ENCODE measurements around the gene CCDC183. TPM values are rescaled to one million over a fixed set of nuclear protein-coding genes. Genes with fewer than 3 reads are reported as not detected.

Gene CCDC183
- total RNA-seq, 1 donor from 2014 or later, result 0.06 TPM

DNA sequence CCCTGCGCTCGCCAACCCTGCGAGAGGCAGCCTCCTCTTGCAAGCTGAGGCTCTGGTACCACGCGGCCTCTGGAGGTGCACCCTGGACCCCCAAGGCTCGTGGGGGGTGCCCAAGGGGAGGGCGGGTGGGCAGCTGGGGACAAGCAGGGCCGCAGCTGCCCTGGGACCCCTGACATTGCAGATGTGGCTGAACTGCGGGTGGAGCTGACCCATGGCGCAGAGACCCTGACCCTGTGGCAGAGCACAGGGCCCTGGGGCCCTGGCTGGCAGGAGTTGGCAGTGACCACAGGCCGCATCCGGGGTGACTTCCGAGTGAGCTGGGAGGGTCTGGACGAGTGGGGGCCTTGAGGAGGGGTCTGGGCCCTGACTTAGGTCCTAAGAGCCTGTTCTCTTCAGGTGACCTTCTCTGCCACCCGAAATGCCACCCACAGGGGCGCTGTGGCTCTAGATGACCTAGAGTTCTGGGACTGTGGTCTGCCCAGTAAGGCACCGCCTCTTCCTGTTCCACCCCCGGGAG lies 57.5 kb downstream of the CCDC183 start:
- DNase-seq (ENCODE audit: low read depth), result no peak
- TF ChIP-seq, protein P1, sequence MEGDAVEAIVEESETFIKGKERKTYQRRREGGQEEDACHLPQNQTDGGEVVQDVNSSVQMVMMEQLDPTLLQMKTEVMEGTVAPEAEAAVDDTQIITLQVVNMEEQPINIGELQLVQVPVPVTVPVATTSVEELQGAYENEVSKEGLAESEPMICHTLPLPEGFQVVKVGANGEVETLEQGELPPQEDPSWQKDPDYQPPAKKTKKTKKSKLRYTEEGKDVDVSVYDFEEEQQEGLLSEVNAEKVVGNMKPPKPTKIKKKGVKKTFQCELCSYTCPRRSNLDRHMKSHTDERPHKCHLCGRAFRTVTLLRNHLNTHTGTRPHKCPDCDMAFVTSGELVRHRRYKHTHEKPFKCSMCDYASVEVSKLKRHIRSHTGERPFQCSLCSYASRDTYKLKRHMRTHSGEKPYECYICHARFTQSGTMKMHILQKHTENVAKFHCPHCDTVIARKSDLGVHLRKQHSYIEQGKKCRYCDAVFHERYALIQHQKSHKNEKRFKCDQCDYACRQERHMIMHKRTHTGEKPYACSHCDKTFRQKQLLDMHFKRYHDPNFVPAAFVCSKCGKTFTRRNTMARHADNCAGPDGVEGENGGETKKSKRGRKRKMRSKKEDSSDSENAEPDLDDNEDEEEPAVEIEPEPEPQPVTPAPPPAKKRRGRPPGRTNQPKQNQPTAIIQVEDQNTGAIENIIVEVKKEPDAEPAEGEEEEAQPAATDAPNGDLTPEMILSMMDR (conservative IDR thresholded peaks at IDR 0.05; ENCODE audit: low read depth, low read length), result no peak
- H3K4me3 ChIP-seq (ENCODE audit: low read depth, low read length), result no peak overlapping the region

DNA sequence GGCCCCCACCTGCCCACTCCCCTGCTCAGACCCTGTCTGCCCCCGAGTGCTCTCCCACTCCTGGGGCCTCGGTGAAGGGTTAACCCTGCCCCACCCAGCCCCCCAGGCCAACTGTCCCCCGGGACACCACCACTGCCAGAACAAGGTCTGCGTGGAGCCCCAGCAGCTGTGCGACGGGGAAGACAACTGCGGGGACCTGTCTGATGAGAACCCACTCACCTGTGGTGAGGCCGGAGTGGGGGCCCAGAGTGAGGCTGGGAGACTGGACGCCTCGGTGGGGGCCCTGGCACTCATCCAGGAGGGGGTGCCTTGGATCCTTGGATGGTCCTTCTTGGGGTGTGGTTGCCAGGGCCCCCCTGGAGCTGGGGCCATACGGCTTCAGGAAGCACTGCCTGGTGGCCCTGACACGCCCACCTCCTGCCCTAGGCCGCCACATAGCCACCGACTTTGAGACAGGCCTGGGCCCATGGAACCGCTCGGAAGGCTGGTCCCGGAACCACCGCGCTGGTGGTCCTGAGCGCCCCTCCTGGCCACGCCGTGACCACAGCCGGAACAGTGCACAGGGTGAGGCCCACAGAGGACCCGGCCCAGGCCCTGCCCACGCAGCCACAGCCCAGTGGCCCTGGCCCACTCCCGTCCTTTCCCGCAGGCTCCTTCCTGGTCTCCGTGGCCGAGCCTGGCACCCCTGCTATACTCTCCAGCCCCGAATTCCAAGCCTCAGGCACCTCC lies 58.1 kb downstream of the CCDC183 start:
- no peak overlapping the region for H3K4me3 ChIP-seq (ENCODE audit: low read depth, low read length)
- DNase-seq (ENCODE audit: low read depth), result no peak
- TF ChIP-seq, protein P1 (conservative IDR thresholded peaks at IDR 0.05; ENCODE audit: low read depth, low read length), result no peak

DNA sequence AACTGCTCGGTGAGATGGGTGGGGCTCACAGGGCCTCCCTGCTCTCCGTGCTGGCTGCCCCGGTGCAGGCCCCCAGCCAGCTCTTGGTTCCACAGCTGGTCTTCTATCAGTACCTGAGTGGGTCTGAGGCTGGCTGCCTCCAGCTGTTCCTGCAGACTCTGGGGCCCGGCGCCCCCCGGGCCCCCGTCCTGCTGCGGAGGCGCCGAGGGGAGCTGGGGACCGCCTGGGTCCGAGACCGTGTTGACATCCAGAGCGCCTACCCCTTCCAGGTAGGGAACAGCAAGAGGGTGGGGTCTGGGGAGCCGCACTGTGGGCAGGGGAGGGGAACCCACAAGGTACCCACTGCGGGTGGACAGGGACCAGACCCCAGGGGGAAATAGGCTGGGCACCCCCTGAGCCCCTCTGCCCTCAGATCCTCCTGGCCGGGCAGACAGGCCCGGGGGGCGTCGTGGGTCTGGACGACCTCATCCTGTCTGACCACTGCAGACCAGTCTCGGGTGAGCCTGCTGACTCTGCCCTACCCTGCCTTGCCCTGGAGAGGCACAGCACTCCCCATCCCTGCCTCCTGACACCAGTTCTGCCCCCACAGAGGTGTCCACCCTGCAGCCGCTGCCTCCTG lies 58.8 kb downstream of the CCDC183 start:
- H3K4me3 ChIP-seq (ENCODE audit: low read depth, low read length), result no peak overlapping the region
- DNase-seq (ENCODE audit: low read depth), result no peak
- TF ChIP-seq, protein P1 (conservative IDR thresholded peaks at IDR 0.05; ENCODE audit: low read depth, low read length), result no peak

DNA sequence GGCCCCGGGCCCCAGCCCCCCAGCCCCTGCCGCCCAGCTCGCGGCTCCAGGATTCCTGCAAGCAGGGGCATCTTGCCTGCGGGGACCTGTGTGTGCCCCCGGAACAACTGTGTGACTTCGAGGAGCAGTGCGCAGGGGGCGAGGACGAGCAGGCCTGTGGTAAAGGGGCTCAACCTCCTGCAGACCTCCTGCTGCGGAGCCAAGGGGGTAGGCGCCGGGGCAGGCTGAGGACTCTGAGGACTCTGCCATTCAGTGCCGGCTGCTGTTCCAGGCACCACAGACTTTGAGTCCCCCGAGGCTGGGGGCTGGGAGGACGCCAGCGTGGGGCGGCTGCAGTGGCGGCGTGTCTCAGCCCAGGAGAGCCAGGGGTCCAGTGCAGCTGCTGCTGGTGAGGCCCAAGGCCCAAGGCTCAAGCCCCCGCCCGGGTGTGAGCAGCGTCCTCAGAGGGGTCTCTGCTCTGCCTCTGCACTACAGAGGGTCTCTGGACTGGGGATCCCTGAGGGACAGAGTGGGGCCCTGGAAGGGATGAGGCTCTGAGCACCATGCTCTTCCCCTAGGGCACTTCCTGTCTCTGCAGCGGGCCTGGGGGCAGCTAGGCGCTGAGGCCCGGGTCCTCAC lies 59.4 kb downstream of the CCDC183 start:
- no peak for DNase-seq (ENCODE audit: low read depth)
- TF ChIP-seq, protein P1 (conservative IDR thresholded peaks at IDR 0.05; ENCODE audit: low read depth, low read length), result no peak
- no peak overlapping the region for H3K4me3 ChIP-seq (ENCODE audit: low read depth, low read length)

DNA sequence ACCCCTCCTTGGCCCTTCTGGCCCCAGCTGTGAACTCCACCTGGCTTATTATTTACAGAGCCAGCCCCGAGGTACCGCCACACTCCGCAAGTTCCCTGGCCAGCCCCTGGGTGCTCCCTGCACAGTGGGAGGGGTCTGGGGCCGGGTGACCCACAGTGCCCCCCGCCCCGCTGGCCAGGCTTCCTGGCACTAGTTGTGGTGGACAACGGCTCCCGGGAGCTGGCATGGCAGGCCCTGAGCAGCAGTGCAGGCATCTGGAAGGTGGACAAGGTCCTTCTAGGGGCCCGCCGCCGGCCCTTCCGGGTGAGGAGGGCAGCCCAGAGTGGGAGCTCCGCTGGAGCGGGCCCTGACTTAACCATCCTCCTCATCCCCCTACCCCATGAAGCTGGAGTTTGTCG lies 59.9 kb downstream of the CCDC183 start:
- TF ChIP-seq, protein P1 (conservative IDR thresholded peaks at IDR 0.05; ENCODE audit: low read depth, low read length), result no peak
- no peak overlapping the region for H3K4me3 ChIP-seq (ENCODE audit: low read depth, low read length)
- DNase-seq (ENCODE audit: low read depth), result no peak

DNA sequence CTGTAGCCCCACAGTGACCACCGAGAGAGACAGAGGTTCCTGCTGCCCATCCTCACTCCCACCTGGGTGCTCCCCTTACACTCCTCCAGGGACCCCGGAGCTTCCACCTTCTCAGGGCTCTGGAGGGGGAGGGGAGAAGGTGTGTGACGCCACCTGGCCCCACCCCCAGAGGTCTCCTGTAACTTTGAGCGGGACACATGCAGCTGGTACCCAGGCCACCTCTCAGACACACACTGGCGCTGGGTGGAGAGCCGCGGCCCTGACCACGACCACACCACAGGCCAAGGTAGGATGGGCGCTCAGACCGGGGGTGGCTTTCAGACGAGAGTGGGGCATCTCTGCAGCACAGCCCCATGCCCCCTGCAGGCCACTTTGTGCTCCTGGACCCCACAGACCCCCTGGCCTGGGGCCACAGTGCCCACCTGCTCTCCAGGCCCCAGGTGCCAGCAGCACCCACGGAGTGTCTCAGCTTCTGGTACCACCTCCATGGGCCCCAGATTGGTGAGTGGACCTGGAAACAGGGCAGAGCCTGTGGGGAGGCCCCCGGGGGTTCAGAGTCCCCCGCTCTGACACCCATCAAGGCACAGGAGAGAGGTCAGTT lies 60.5 kb downstream of the CCDC183 start:
- no peak for DNase-seq (ENCODE audit: low read depth)
- TF ChIP-seq, protein P1 (conservative IDR thresholded peaks at IDR 0.05; ENCODE audit: low read depth, low read length), result no peak
- no peak overlapping the region for H3K4me3 ChIP-seq (ENCODE audit: low read depth, low read length)
